GM23338 (cell line): Measurements from ENCODE around the gene PCNX1. TPM values are rescaled to one million over a fixed set of nuclear protein-coding genes. Genes with fewer than 3 reads are reported as not detected.

ENCODE experiments used
- ATAC-seq: fragments of 200-7000 bp; cut with Tn5 transposase; 3 replicates; pipeline ENCODE4 v1.9.1; 2020
- DNase-seq: peaks from one replicate; pipeline ENCODE4 v3.0.0-alpha.2; 2015; ENCODE audit warnings: low spot score
- H2AFZ ChIP-seq: fragments of 200-600 bp; sonication (generic); 2 replicates; pipeline ENCODE4 v1.8.0; 2016; ENCODE audit warnings: antibody characterized with exemption, mild to moderate bottlenecking, moderate library complexity
- H3F3A ChIP-seq: fragments of 200-600 bp; sonication (generic); replicated peaks from 2 replicates; pipeline ENCODE4 v1.8.0; 2017; ENCODE audit warnings: antibody characterized with exemption, mixed run types, low read depth
- H3K27ac ChIP-seq: fragments of 200-600 bp; sonication (generic); 2 replicates; pipeline ENCODE4 v1.6.1; 2016; ENCODE audit warnings: low read depth
- H3K27me3 ChIP-seq: fragments of 200-600 bp; sonication (generic); 2 replicates; pipeline ENCODE4 v1.8.0; 2016; ENCODE audit warnings: mild to moderate bottlenecking, mixed run types, moderate library complexity; ENCODE audit not compliant: insufficient read depth
- H3K36me3 ChIP-seq: fragments of 200-600 bp; sonication (generic); 2 replicates; pipeline ENCODE4 v1.8.0; 2016; ENCODE audit warnings: mild to moderate bottlenecking; ENCODE audit not compliant: insufficient read depth
- H3K4me1 ChIP-seq: fragments of 200-600 bp; sonication (generic); 2 replicates; pipeline ENCODE4 v1.8.0; 2016; ENCODE audit warnings: mild to moderate bottlenecking, moderate library complexity; ENCODE audit not compliant: insufficient read depth
- H3K4me2 ChIP-seq: fragments of 200-600 bp; sonication (generic); 2 replicates; pipeline ENCODE4 v1.7.1; 2017; ENCODE audit warnings: mixed run types
- H3K4me3 ChIP-seq: fragments of 200-600 bp; sonication (generic); 2 replicates; pipeline ENCODE4 v1.6.1; 2016; ENCODE audit warnings: mixed run types
- H3K79me2 ChIP-seq: fragments of 200-600 bp; sonication (generic); replicated peaks from 2 replicates; pipeline ENCODE4 v1.8.0; 2017; ENCODE audit warnings: mild to moderate bottlenecking; ENCODE audit not compliant: insufficient read depth
- H3K9me2 ChIP-seq: fragments of 200-600 bp; sonication (generic); 2 replicates; pipeline ENCODE4 v1.8.0; 2017; ENCODE audit not compliant: insufficient read depth
- H4K20me1 ChIP-seq: fragments of 200-600 bp; sonication (generic); replicated peaks from 2 replicates; pipeline ENCODE4 v1.8.0; 2017; ENCODE audit warnings: mild to moderate bottlenecking; ENCODE audit not compliant: insufficient read depth
- H3K27ac Mint-ChIP-seq: 2 replicates; pipeline ENCODE4 v1.8.0; 2020; ENCODE audit warnings: inconsistent platforms, mild to moderate bottlenecking, moderate library complexity, mixed read lengths
- H3K27me3 Mint-ChIP-seq: 3 replicates; pipeline ENCODE4 v1.8.0; 2022; ENCODE audit warnings: low read depth, mild to moderate bottlenecking, moderate library complexity, mixed read lengths, inconsistent platforms; ENCODE audit not compliant: insufficient read depth, poor library complexity
- H3K36me3 Mint-ChIP-seq: 3 replicates; pipeline ENCODE4 v1.8.0; 2021; ENCODE audit warnings: low read depth, mild to moderate bottlenecking, inconsistent platforms, moderate library complexity, mixed read lengths
- H3K4me1 Mint-ChIP-seq: 3 replicates; pipeline ENCODE4 v1.8.0; 2020; ENCODE audit warnings: mild to moderate bottlenecking, inconsistent platforms, mixed read lengths
- H3K4me3 Mint-ChIP-seq: 3 replicates; pipeline ENCODE4 v1.8.0; 2021; ENCODE audit warnings: moderate library complexity, mild to moderate bottlenecking, inconsistent platforms, mixed read lengths
- H3K9me3 Mint-ChIP-seq: 3 replicates; pipeline ENCODE4 v1.8.0; 2020; ENCODE audit warnings: moderate library complexity, mild to moderate bottlenecking, inconsistent platforms, mixed read lengths
- CREB1 ChIP-seq: fragments of 250-450 bp; sonication (Bioruptor Pico); IDR thresholded peaks from 2 replicates; pipeline ENCODE4 v1.5.0; 2020; ENCODE audit warnings: low read depth, mild to moderate bottlenecking, moderate library complexity
- CTCF ChIP-seq, 2 experiments: fragments of 200-600 bp in 1 of 2; sonication (generic) in 1 of 2; conservative IDR thresholded peaks; 2 replicates each; pipeline versions ENCODE4 v1.5.1 to v1.6.1; 2016 to 2017; ENCODE audit warnings: antibody characterized with exemption in 2 of 2, low read depth in 2 of 2, mild to moderate bottlenecking in 2 of 2, moderate library complexity in 1 of 2
- ETS1 ChIP-seq: IDR thresholded peaks from 2 replicates; pipeline ENCODE4 v1.6.1; 2016; ENCODE audit warnings: antibody characterized with exemption
- JUNB ChIP-seq: IDR thresholded peaks from one replicate; pipeline ENCODE4 v1.6.1; 2016; ENCODE audit warnings: antibody characterized with exemption; ENCODE audit not compliant: unreplicated experiment
- POLR2AphosphoS5 ChIP-seq: IDR thresholded peaks from 2 replicates; pipeline ENCODE4 v1.6.1; 2016; ENCODE audit warnings: antibody characterized with exemption, low read depth
- REST ChIP-seq: IDR thresholded peaks from one replicate; pipeline ENCODE4 v1.6.1; 2018; ENCODE audit warnings: antibody characterized with exemption; ENCODE audit not compliant: unreplicated experiment
- STAT1 ChIP-seq: IDR thresholded peaks from one replicate; pipeline ENCODE4 v1.6.1; 2016; ENCODE audit warnings: antibody characterized with exemption; ENCODE audit not compliant: unreplicated experiment
- ZNF114 ChIP-seq: fragments of 250-450 bp; sonication (Bioruptor Pico); IDR thresholded peaks from 2 replicates; pipeline ENCODE4 v1.5.0; 2020; ENCODE audit warnings: mild to moderate bottlenecking, moderate library complexity
- polyA plus RNA-seq: library from polyadenylated mRNA; unstranded; fragments of >200 nt; fragmentation: Nextera tagmentation; extraction: Ambion mirVana; gene quantifications from 2 replicates; pipeline ENCODE4 v1.2.1, GENCODE V29; 2016
- total RNA-seq: library from RNA; depleted of rRNA; stranded (reverse); fragments of >200 nt; shearing (Covaris generic); gene quantifications from 2 replicates; pipeline ENCODE4 v1.2.3, GENCODE V29; 2014

The PCNX1 gene
- total and polyA plus RNA-seq, 2 experiments from 2014 or later, result 19.4 to 53.1 TPM

GRCh38 chr14:70917633-70918032, 10.4 kb downstream of the PCNX1 start:
- DNase-seq, result no peak
- H3K79me2 ChIP-seq, result peaks cover 99% of the 10 kb centered on the region
- peaks cover 67% of the 10 kb centered on the region for H4K20me1 ChIP-seq

More at GRCh38 chr14:70917633-70918032, 10.4 kb downstream of the PCNX1 start:
- Histone ChIP-seq H3K27ac (no peak overlapping the region), H3K9me2 (no peaks in the 10 kb centered on the region), H3K4me1 (peaks cover 24% of the 10 kb centered on the region), H3F3A (no peaks in the 10 kb centered on the region), H3K4me3 (no peak overlapping the region), H3K27me3 (no peaks in the 10 kb centered on the region), H3K4me2 (no peak overlapping the region), H3K36me3 (0 out of 2 replicates have a peak, but pooled peaks cover 3% of the 10 kb centered on the region), H2AFZ (no peak overlapping the region)
- Mint-ChIP-seq H3K27me3 (no peaks in the 10 kb centered on the region), H3K9me3 (no peaks in the 10 kb centered on the region), H3K4me3 (no peak overlapping the region), H3K36me3 (peaks cover 6% of the 10 kb centered on the region; the same call in 2 of the 3 replicates), H3K4me1 (peaks cover 19% of the 10 kb centered on the region; the same call in 2 of the 3 replicates), H3K27ac (no peak overlapping the region)
- no peak for ATAC-seq
- no peak for TF ChIP-seq ZNF114 (CRISPR knock-in tag)
- no peak for TF ChIP-seq POLR2AphosphoS5
- no peak for TF ChIP-seq JUNB
- TF ChIP-seq CREB1 (CRISPR knock-in tag), result no peak
- TF ChIP-seq STAT1, result no peak
- TF ChIP-seq REST, result no peak
- TF ChIP-seq ETS1, result no peak
- no peak for TF ChIP-seq CTCF (conservative IDR thresholded peaks at IDR 0.05; ENCODE audit: low read depth in 2 of 2)
